Measurements from ENCODE around the gene PRR23E.

PRR23E gene

DNA sequence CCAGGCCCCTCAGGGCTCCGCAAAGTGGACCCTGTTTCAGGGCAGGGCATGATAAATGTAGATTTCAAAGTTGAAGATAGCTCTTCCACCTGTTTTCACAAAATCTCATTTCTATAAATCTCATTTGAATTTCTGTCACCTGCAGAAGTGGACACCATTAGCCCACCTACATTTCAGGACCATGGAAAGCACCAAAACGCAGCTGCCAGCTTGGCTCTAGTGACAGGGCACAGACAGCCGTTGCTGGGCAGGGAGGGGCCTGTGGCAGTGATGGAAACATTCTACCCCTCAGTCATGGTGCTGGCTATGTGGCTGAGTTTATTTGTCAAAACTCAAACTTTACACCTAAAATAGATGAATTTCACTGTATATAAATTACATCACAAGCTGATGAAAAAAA lies 40.4 kb downstream of the PRR23E start:
- no peak overlapping the region for H3K27ac ChIP-seq (ENCODE audit: extremely low read depth, low read depth, low read length)
- CTCF ChIA-PET = no interaction called here
- POLR2A ChIA-PET = no interaction called here
- H3K4me3 ChIP-seq (ENCODE audit: low read depth, low read length) = no peak overlapping the region
- no peaks in the 10 kb centered on the region for H3K4me1 ChIP-seq (ENCODE audit: control insufficient read depth, insufficient read depth, low read length)
- TF ChIP-seq, protein P1, sequence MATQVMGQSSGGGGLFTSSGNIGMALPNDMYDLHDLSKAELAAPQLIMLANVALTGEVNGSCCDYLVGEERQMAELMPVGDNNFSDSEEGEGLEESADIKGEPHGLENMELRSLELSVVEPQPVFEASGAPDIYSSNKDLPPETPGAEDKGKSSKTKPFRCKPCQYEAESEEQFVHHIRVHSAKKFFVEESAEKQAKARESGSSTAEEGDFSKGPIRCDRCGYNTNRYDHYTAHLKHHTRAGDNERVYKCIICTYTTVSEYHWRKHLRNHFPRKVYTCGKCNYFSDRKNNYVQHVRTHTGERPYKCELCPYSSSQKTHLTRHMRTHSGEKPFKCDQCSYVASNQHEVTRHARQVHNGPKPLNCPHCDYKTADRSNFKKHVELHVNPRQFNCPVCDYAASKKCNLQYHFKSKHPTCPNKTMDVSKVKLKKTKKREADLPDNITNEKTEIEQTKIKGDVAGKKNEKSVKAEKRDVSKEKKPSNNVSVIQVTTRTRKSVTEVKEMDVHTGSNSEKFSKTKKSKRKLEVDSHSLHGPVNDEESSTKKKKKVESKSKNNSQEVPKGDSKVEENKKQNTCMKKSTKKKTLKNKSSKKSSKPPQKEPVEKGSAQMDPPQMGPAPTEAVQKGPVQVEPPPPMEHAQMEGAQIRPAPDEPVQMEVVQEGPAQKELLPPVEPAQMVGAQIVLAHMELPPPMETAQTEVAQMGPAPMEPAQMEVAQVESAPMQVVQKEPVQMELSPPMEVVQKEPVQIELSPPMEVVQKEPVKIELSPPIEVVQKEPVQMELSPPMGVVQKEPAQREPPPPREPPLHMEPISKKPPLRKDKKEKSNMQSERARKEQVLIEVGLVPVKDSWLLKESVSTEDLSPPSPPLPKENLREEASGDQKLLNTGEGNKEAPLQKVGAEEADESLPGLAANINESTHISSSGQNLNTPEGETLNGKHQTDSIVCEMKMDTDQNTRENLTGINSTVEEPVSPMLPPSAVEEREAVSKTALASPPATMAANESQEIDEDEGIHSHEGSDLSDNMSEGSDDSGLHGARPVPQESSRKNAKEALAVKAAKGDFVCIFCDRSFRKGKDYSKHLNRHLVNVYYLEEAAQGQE (tag by site-specific recombination; IDR thresholded peaks at IDR 0.05) = peak; percentile 92
- no peak for TF ChIP-seq ZNF830 (tag by site-specific recombination; IDR thresholded peaks at IDR 0.05; ENCODE audit: low read depth)
- H3K9me3 ChIP-seq (ENCODE audit: control insufficient read depth, insufficient read depth, low read depth, low read length) = no peaks in the 10 kb centered on the region
- H3K36me3 ChIP-seq (ENCODE audit: control insufficient read depth in 2 of 2, insufficient read depth in 1 of 2, low read length in 2 of 2) = no peaks in the 10 kb centered on the region

- POLR2A ChIA-PET = no interaction called here
- no peaks in the 10 kb centered on the region for H3K9me3 ChIP-seq (ENCODE audit: control insufficient read depth, insufficient read depth, low read depth, low read length)
- H3K27ac ChIP-seq (ENCODE audit: extremely low read depth, low read depth, low read length) = no peak overlapping the region
- H3K4me3 ChIP-seq (ENCODE audit: low read depth, low read length) = no peak overlapping the region
- no peak for TF ChIP-seq ZNF549 (tag by site-specific recombination; IDR thresholded peaks at IDR 0.05)
- no peak for TF ChIP-seq ZNF324 (tag by site-specific recombination; IDR thresholded peaks at IDR 0.05)
- TF ChIP-seq, protein P2, sequence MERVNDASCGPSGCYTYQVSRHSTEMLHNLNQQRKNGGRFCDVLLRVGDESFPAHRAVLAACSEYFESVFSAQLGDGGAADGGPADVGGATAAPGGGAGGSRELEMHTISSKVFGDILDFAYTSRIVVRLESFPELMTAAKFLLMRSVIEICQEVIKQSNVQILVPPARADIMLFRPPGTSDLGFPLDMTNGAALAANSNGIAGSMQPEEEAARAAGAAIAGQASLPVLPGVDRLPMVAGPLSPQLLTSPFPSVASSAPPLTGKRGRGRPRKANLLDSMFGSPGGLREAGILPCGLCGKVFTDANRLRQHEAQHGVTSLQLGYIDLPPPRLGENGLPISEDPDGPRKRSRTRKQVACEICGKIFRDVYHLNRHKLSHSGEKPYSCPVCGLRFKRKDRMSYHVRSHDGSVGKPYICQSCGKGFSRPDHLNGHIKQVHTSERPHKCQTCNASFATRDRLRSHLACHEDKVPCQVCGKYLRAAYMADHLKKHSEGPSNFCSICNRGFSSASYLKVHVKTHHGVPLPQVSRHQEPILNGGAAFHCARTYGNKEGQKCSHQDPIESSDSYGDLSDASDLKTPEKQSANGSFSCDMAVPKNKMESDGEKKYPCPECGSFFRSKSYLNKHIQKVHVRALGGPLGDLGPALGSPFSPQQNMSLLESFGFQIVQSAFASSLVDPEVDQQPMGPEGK (tag by site-specific recombination; IDR thresholded peaks at IDR 0.05) = no peak
- H3K4me1 ChIP-seq (ENCODE audit: control insufficient read depth, insufficient read depth, low read length) = no peaks in the 10 kb centered on the region
- H3K36me3 ChIP-seq (ENCODE audit: control insufficient read depth in 2 of 2, insufficient read depth in 1 of 2, low read length in 2 of 2) = no peaks in the 10 kb centered on the region
- CTCF ChIA-PET = no interaction called here
These were observed 41.8 kb downstream of the PRR23E start for GRCh38 chr3:127234778-127235177.

- POLR2A ChIA-PET = no interaction called here
- no peaks in the 10 kb centered on the region for H3K4me1 ChIP-seq (ENCODE audit: control insufficient read depth, insufficient read depth, low read length)
- CTCF ChIA-PET = interaction anchor here (0.6 kb wide), 1 partner anchor 69 kb away, joined by 3 read pairs; no protein-coding TSS in a partner anchor
- no peaks in the 10 kb centered on the region for H3K9me3 ChIP-seq (ENCODE audit: control insufficient read depth, insufficient read depth, low read depth, low read length)
- H3K36me3 ChIP-seq (ENCODE audit: control insufficient read depth in 2 of 2, insufficient read depth in 1 of 2, low read length in 2 of 2) = no peaks in the 10 kb centered on the region
- H3K27ac ChIP-seq (ENCODE audit: extremely low read depth, low read depth, low read length) = no peak overlapping the region
- H3K4me3 ChIP-seq (ENCODE audit: low read depth, low read length) = no peak overlapping the region
- TF ChIP-seq, protein P3, sequence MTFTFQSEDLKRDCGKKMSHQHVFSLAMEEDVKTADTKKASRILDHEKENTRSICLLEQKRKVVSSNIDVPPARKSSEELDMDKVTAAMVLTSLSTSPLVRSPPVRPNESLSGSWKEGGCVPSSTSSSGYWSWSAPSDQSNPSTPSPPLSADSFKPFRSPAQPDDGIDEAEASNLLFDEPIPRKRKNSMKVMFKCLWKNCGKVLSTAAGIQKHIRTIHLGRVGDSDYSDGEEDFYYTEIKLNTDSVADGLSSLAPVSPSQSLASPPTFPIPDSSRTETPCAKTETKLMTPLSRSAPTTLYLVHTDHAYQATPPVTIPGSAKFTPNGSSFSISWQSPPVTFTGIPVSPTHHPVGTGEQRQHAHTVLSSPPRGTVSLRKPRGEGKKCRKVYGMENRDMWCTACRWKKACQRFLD (tag by site-specific recombination; IDR thresholded peaks at IDR 0.05) = no peak
- TF ChIP-seq MYNN (tag by site-specific recombination; IDR thresholded peaks at IDR 0.05; ENCODE audit: borderline replicate concordance) = no peak
- no peak for TF ChIP-seq ZNF776 (tag by site-specific recombination; IDR thresholded peaks at IDR 0.05; ENCODE audit: borderline replicate concordance)
- no peak for TF ChIP-seq ZNF596 (tag by site-specific recombination; IDR thresholded peaks at IDR 0.05)
- TF ChIP-seq TRIM28 (IDR thresholded peaks at IDR 0.05; ENCODE audit: borderline replicate concordance, low read length) = no peak
- TF ChIP-seq ZBTB48 (tag by site-specific recombination; IDR thresholded peaks at IDR 0.05) = no peak
- no peak for TF ChIP-seq ZNF555 (tag by site-specific recombination; conservative IDR thresholded peaks at IDR 0.05)
- no peak for TF ChIP-seq HIC1 (tag by site-specific recombination; IDR thresholded peaks at IDR 0.05)
- TF ChIP-seq ZNF501 (tag by site-specific recombination; IDR thresholded peaks at IDR 0.05) = no peak
- TF ChIP-seq, protein P4, sequence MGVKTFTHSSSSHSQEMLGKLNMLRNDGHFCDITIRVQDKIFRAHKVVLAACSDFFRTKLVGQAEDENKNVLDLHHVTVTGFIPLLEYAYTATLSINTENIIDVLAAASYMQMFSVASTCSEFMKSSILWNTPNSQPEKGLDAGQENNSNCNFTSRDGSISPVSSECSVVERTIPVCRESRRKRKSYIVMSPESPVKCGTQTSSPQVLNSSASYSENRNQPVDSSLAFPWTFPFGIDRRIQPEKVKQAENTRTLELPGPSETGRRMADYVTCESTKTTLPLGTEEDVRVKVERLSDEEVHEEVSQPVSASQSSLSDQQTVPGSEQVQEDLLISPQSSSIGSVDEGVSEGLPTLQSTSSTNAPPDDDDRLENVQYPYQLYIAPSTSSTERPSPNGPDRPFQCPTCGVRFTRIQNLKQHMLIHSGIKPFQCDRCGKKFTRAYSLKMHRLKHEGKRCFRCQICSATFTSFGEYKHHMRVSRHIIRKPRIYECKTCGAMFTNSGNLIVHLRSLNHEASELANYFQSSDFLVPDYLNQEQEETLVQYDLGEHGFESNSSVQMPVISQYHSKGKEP (tag by site-specific recombination; IDR thresholded peaks at IDR 0.05) = no peak
- no peak for TF ChIP-seq ZNF202 (tag by site-specific recombination; IDR thresholded peaks at IDR 0.05; ENCODE audit: borderline replicate concordance)
- TF ChIP-seq ZNF433 (tag by site-specific recombination; IDR thresholded peaks at IDR 0.05; ENCODE audit: low read depth) = no peak
- TF ChIP-seq ZNF274 (IDR thresholded peaks at IDR 0.05; ENCODE audit: low read length) = no peak
- TF ChIP-seq ZNF274 (tag by site-specific recombination; IDR thresholded peaks at IDR 0.05; ENCODE audit: borderline replicate concordance) = no peak
- no peak for TF ChIP-seq ZFP37 (tag by site-specific recombination; IDR thresholded peaks at IDR 0.05)
These were observed 42.8 kb downstream of the PRR23E start for GRCh38 chr3:127235706-127236105.

All from HEK293 (cell line).